Mesendoderm (in vitro differentiated cells): ENCODE measurements around the gene ARHGAP15.

Experiments used
- DNase-seq: peaks from one replicate; pipeline ENCODE4 v3.0.0; 2013
- H2AK5ac ChIP-seq: 2 replicates; pipeline ENCODE4 v1.6.1; 2013; ENCODE audit warnings: low read length, inconsistent platforms
- H2BK120ac ChIP-seq: 2 replicates; pipeline ENCODE4 v1.6.1; 2013; ENCODE audit warnings: low read depth, mild to moderate bottlenecking, low read length, moderate library complexity, mixed read lengths
- H2BK15ac ChIP-seq: replicated peaks from 2 replicates; pipeline ENCODE4 v1.6.1; 2013; ENCODE audit warnings: low read depth, mild to moderate bottlenecking, moderate library complexity
- H2BK5ac ChIP-seq: 2 replicates; pipeline ENCODE4 v1.6.1; 2013; ENCODE audit warnings: low read length, inconsistent platforms
- H3K18ac ChIP-seq: 2 replicates; pipeline ENCODE4 v1.6.1; 2013; ENCODE audit warnings: mild to moderate bottlenecking, low read length, mixed read lengths
- H3K23ac ChIP-seq: one replicate; pipeline ENCODE4 v1.6.1; 2013; ENCODE audit warnings: low read length
- H3K27ac ChIP-seq: 2 replicates; pipeline ENCODE4 v1.5.1; 2013; ENCODE audit warnings: low read depth, mild to moderate bottlenecking, inconsistent platforms, low read length, moderate library complexity
- H3K27me3 ChIP-seq: 2 replicates; pipeline ENCODE4 v1.6.1; 2013; ENCODE audit warnings: low read length, control low read depth, mild to moderate bottlenecking, inconsistent platforms; ENCODE audit not compliant: insufficient read depth, poor library complexity
- H3K36me3 ChIP-seq: 2 replicates; pipeline ENCODE4 v1.6.1; 2013; ENCODE audit warnings: low read length, inconsistent platforms; ENCODE audit not compliant: control insufficient read depth, insufficient read depth
- H3K4ac ChIP-seq: one replicate; pipeline ENCODE4 v1.6.1; 2013; ENCODE audit warnings: low read depth, mild to moderate bottlenecking, low read length, moderate library complexity
- H3K4me1 ChIP-seq: 2 replicates; pipeline ENCODE4 v1.6.1; 2013; ENCODE audit warnings: low read depth, low read length, inconsistent platforms; ENCODE audit not compliant: control insufficient read depth
- H3K4me2 ChIP-seq: 2 replicates; pipeline ENCODE4 v1.6.1; 2013; ENCODE audit warnings: low read length
- H3K4me3 ChIP-seq: 2 replicates; pipeline ENCODE4 v1.5.1; 2013; ENCODE audit warnings: mild to moderate bottlenecking, low read length
- H3K56ac ChIP-seq: one replicate; pipeline ENCODE4 v1.6.1; 2013; ENCODE audit warnings: low read length
- H3K79me1 ChIP-seq: 2 replicates; pipeline ENCODE4 v1.6.1; 2013; ENCODE audit warnings: low read length, inconsistent platforms
- H3K79me2 ChIP-seq: 2 replicates; pipeline ENCODE4 v1.6.1; 2013; ENCODE audit warnings: mild to moderate bottlenecking, low read length; ENCODE audit not compliant: control insufficient read depth, insufficient read depth
- H3K9ac ChIP-seq: 2 replicates; pipeline ENCODE4 v1.6.1; 2013; ENCODE audit warnings: low read length, inconsistent platforms
- H4K5ac ChIP-seq: one replicate; pipeline ENCODE4 v1.6.1; 2013; ENCODE audit warnings: low read length
- H4K8ac ChIP-seq: one replicate; pipeline ENCODE4 v1.6.1; 2013; ENCODE audit warnings: low read depth, mild to moderate bottlenecking, control low read depth, low read length, moderate library complexity
- WGBS: extraction: QIAGEN DNeasy Blood & Tissue Kit; methylation state at CpG from one replicate; pipeline ENCODE4 v1.1.7; 2013; ENCODE audit warnings: low lambda C conversion rate, missing lambda C conversion rate; ENCODE audit not compliant: insufficient coverage; ENCODE audit errors: extremely low coverage; 5-methylcytosine and 5-hydroxymethylcytosine counted together

Gene ARHGAP15

GRCh38 chr2:143460382-143460781, 331.2 kb downstream of the ARHGAP15 start:
- Histone ChIP-seq H3K79me2 (no peaks in the 10 kb centered on the region), H2BK120ac (no peak overlapping the region), H3K4me2 (no peak overlapping the region), H2BK5ac (no peak overlapping the region), H3K36me3 (no peaks in the 10 kb centered on the region), H3K27ac (no peak overlapping the region), H3K4me3 (no peak overlapping the region), H2AK5ac (no peak overlapping the region), H4K8ac (no peak overlapping the region), H3K23ac (no peak overlapping the region), H2BK15ac (no peak overlapping the region), H3K4ac (no peak overlapping the region), H3K79me1 (no peaks in the 10 kb centered on the region), H4K5ac (no peak overlapping the region), H3K4me1 (no peaks in the 10 kb centered on the region), H3K27me3 (no peaks in the 10 kb centered on the region), H3K56ac (no peak overlapping the region), H3K18ac (no peak overlapping the region), H3K9ac (no peak overlapping the region)
- DNase-seq, result no peak

GRCh38 chr2:143463719-143464118, 334.5 kb downstream of the ARHGAP15 start:
- no peak overlapping the region for H3K18ac ChIP-seq
- no peak overlapping the region for H2BK15ac ChIP-seq
- no peak overlapping the region for H3K4me3 ChIP-seq
- H3K4me2 ChIP-seq, result no peak overlapping the region
- no peaks in the 10 kb centered on the region for H3K79me1 ChIP-seq
- no peak overlapping the region for H3K4ac ChIP-seq
- DNase-seq, result no peak
- H2AK5ac ChIP-seq, result no peak overlapping the region
- H3K56ac ChIP-seq, result no peak overlapping the region
- H3K27me3 ChIP-seq, result no peaks in the 10 kb centered on the region
- H2BK5ac ChIP-seq, result no peak overlapping the region
- H3K79me2 ChIP-seq, result no peaks in the 10 kb centered on the region
- H3K27ac ChIP-seq, result no peak overlapping the region
- no peaks in the 10 kb centered on the region for H3K4me1 ChIP-seq
- H4K5ac ChIP-seq, result no peak overlapping the region
- H2BK120ac ChIP-seq, result no peak overlapping the region
- H3K36me3 ChIP-seq, result no peaks in the 10 kb centered on the region
- H4K8ac ChIP-seq, result no peak overlapping the region
- no peak overlapping the region for H3K9ac ChIP-seq
- no peak overlapping the region for H3K23ac ChIP-seq

- Histone ChIP-seq H3K4me1 (no peaks in the 10 kb centered on the region), H3K23ac (no peak overlapping the region), H3K56ac (no peak overlapping the region), H2AK5ac (no peak overlapping the region), H3K18ac (no peak overlapping the region), H3K4me2 (no peak overlapping the region), H4K8ac (no peak overlapping the region), H3K4me3 (no peak overlapping the region), H3K4ac (no peak overlapping the region), H3K36me3 (no peaks in the 10 kb centered on the region), H3K27ac (no peak overlapping the region), H3K79me2 (no peaks in the 10 kb centered on the region), H4K5ac (no peak overlapping the region), H3K9ac (no peak overlapping the region), H2BK120ac (no peak overlapping the region), H2BK15ac (no peak overlapping the region), H2BK5ac (no peak overlapping the region), H3K79me1 (no peaks in the 10 kb centered on the region), H3K27me3 (no peaks in the 10 kb centered on the region)
- DNase-seq, result no peak
- no CpG with 5 or more reads among the region's 1 CpG for WGBS
Observed at GRCh38 chr2:143466391-143466790, 337.2 kb downstream of the ARHGAP15 start.

GRCh38 chr2:143467011-143467410, 337.8 kb downstream of the ARHGAP15 start:
- H3K4ac ChIP-seq, result no peak overlapping the region
- no peak overlapping the region for H4K5ac ChIP-seq
- no peak overlapping the region for H3K4me2 ChIP-seq
- H3K4me3 ChIP-seq, result no peak overlapping the region
- no peak overlapping the region for H2AK5ac ChIP-seq
- no peak overlapping the region for H3K9ac ChIP-seq
- no peaks in the 10 kb centered on the region for H3K79me1 ChIP-seq
- DNase-seq, result no peak
- H2BK120ac ChIP-seq, result no peak overlapping the region
- no CpG with 5 or more reads among the region's 3 CpGs for WGBS
- H3K56ac ChIP-seq, result no peak overlapping the region
- no peaks in the 10 kb centered on the region for H3K4me1 ChIP-seq
- H2BK15ac ChIP-seq, result no peak overlapping the region
- no peaks in the 10 kb centered on the region for H3K27me3 ChIP-seq
- H3K36me3 ChIP-seq, result no peaks in the 10 kb centered on the region
- no peak overlapping the region for H3K27ac ChIP-seq
- no peak overlapping the region for H4K8ac ChIP-seq
- no peaks in the 10 kb centered on the region for H3K79me2 ChIP-seq
- H2BK5ac ChIP-seq, result no peak overlapping the region
- H3K23ac ChIP-seq, result no peak overlapping the region
- H3K18ac ChIP-seq, result no peak overlapping the region

GRCh38 chr2:143468341-143468888, 339.2 kb downstream of the ARHGAP15 start:
- Histone ChIP-seq H3K79me1 (no peaks in the 10 kb centered on the region), H2BK15ac (no peak overlapping the region), H3K4ac (no peak overlapping the region), H3K56ac (no peak overlapping the region), H3K23ac (no peak overlapping the region), H3K4me1 (no peaks in the 10 kb centered on the region), H4K5ac (no peak overlapping the region), H2AK5ac (no peak overlapping the region), H3K4me2 (no peak overlapping the region), H3K9ac (no peak overlapping the region), H3K27ac (no peak overlapping the region), H2BK5ac (no peak overlapping the region), H3K36me3 (no peaks in the 10 kb centered on the region), H2BK120ac (no peak overlapping the region), H3K4me3 (no peak overlapping the region), H3K18ac (no peak overlapping the region), H3K27me3 (no peaks in the 10 kb centered on the region), H3K79me2 (no peaks in the 10 kb centered on the region), H4K8ac (no peak overlapping the region)
- DNase-seq, result no peak

GRCh38 chr2:143469323-143469722, 340.1 kb downstream of the ARHGAP15 start:
- no CpG with 5 or more reads among the region's 7 CpGs for WGBS
- H3K4ac ChIP-seq, result no peak overlapping the region
- H3K79me1 ChIP-seq, result no peaks in the 10 kb centered on the region
- no peaks in the 10 kb centered on the region for H3K36me3 ChIP-seq
- no peak overlapping the region for H3K4me3 ChIP-seq
- no peaks in the 10 kb centered on the region for H3K27me3 ChIP-seq
- no peak overlapping the region for H2BK120ac ChIP-seq
- no peaks in the 10 kb centered on the region for H3K4me1 ChIP-seq
- H3K79me2 ChIP-seq, result no peaks in the 10 kb centered on the region
- no peak overlapping the region for H2BK5ac ChIP-seq
- H3K27ac ChIP-seq, result no peak overlapping the region
- H3K23ac ChIP-seq, result no peak overlapping the region
- no peak overlapping the region for H3K9ac ChIP-seq
- H3K18ac ChIP-seq, result no peak overlapping the region
- no peak for DNase-seq
- no peak overlapping the region for H4K5ac ChIP-seq
- H4K8ac ChIP-seq, result no peak overlapping the region
- H2BK15ac ChIP-seq, result no peak overlapping the region
- H3K4me2 ChIP-seq, result no peak overlapping the region
- H2AK5ac ChIP-seq, result no peak overlapping the region
- no peak overlapping the region for H3K56ac ChIP-seq
